H9 (cell line): ENCODE data around the gene MGAT5. TPM values are rescaled to one million over a fixed set of nuclear protein-coding genes. Genes with fewer than 3 reads are reported as not detected.

ENCODE experiments used
- DNase-seq: peaks from one replicate; pipeline ENCODE4 v3.0.0-alpha.2; 2017
- H2AFZ ChIP-seq: one replicate; pipeline ENCODE4 v1.6.1; 2013; ENCODE audit warnings: mild to moderate bottlenecking, low read length, control low read depth, moderate library complexity
- H2AK5ac ChIP-seq: 2 replicates; pipeline ENCODE4 v1.6.1; 2013; ENCODE audit warnings: low read length, control low read depth, mixed read lengths; ENCODE audit not compliant: insufficient read length
- H2BK120ac ChIP-seq: one replicate; pipeline ENCODE4 v1.6.1; 2013; ENCODE audit warnings: low read depth, mild to moderate bottlenecking, low read length, control low read depth, inconsistent platforms; ENCODE audit not compliant: poor library complexity, severe bottlenecking
- H2BK12ac ChIP-seq: 2 replicates; pipeline ENCODE4 v1.6.1; 2013; ENCODE audit warnings: low read length, control low read depth, mixed read lengths, low read depth; ENCODE audit not compliant: insufficient read length
- H2BK15ac ChIP-seq: 2 replicates; pipeline ENCODE4 v1.6.1; 2013; ENCODE audit warnings: low read depth, low read length, control low read depth
- H2BK20ac ChIP-seq: one replicate; pipeline ENCODE4 v1.6.1; 2013; ENCODE audit warnings: low read depth, mild to moderate bottlenecking, low read length, control low read depth, inconsistent platforms; ENCODE audit not compliant: poor library complexity, severe bottlenecking
- H2BK5ac ChIP-seq: 2 replicates; pipeline ENCODE4 v1.6.1; 2013; ENCODE audit warnings: low read length, control low read depth, mixed read lengths; ENCODE audit not compliant: insufficient read length
- H3K14ac ChIP-seq: 2 replicates; pipeline ENCODE4 v1.6.1; 2013; ENCODE audit warnings: low read length, control low read depth; ENCODE audit not compliant: insufficient read depth
- H3K18ac ChIP-seq: 2 replicates; pipeline ENCODE4 v1.6.1; 2013; ENCODE audit warnings: low read depth, mild to moderate bottlenecking, mixed read lengths, low read length, control low read depth; ENCODE audit not compliant: insufficient read length
- H3K23ac ChIP-seq: 2 replicates; pipeline ENCODE4 v1.6.1; 2013; ENCODE audit warnings: low read length, control low read depth, mixed read lengths, low read depth; ENCODE audit not compliant: insufficient read length
- H3K23me2 ChIP-seq: 2 replicates; pipeline ENCODE4 v1.6.1; 2013; ENCODE audit warnings: low read depth, mild to moderate bottlenecking, mixed read lengths, low read length, control low read depth; ENCODE audit not compliant: insufficient read length, poor library complexity, severe bottlenecking
- H3K27ac ChIP-seq: 2 replicates; pipeline ENCODE4 v1.5.1; 2013; ENCODE audit warnings: low read length, control low read depth, mixed read lengths, low read depth; ENCODE audit not compliant: insufficient read length
- H3K27me3 ChIP-seq: 2 replicates; pipeline ENCODE4 v1.6.1; 2013; ENCODE audit warnings: low read length, control low read depth, inconsistent platforms; ENCODE audit not compliant: insufficient read depth
- H3K4ac ChIP-seq: 2 replicates; pipeline ENCODE4 v1.6.1; 2013; ENCODE audit warnings: low read depth, mild to moderate bottlenecking, control low read depth, inconsistent platforms, low read length, moderate library complexity
- H3K4me1 ChIP-seq: 2 replicates; pipeline ENCODE4 v1.6.1; 2013; ENCODE audit warnings: low read length, control low read depth, inconsistent platforms; ENCODE audit not compliant: insufficient read depth
- H3K4me2 ChIP-seq: 2 replicates; pipeline ENCODE4 v1.6.1; 2013; ENCODE audit warnings: low read length, control low read depth, mixed read lengths; ENCODE audit not compliant: insufficient read length, insufficient read depth
- H3K56ac ChIP-seq: 2 replicates; pipeline ENCODE4 v1.6.1; 2013; ENCODE audit warnings: low read depth, mild to moderate bottlenecking, mixed read lengths, low read length, control low read depth; ENCODE audit not compliant: insufficient read length
- H3K79me1 ChIP-seq: 2 replicates; pipeline ENCODE4 v1.6.1; 2013; ENCODE audit warnings: low read depth, mild to moderate bottlenecking, moderate library complexity, low read length, control low read depth, inconsistent platforms; ENCODE audit not compliant: insufficient read depth, poor library complexity, severe bottlenecking
- H3K79me2 ChIP-seq: 2 replicates; pipeline ENCODE4 v1.6.1; 2013; ENCODE audit warnings: low read length, control low read depth, inconsistent platforms; ENCODE audit not compliant: insufficient read depth
- H3K9ac ChIP-seq: 2 replicates; pipeline ENCODE4 v1.6.1; 2013; ENCODE audit warnings: low read length, control low read depth, mixed read lengths; ENCODE audit not compliant: insufficient read length; ENCODE audit errors: extremely low read depth
- H3K9me3 ChIP-seq: one replicate; pipeline ENCODE4 v1.6.1; 2013; ENCODE audit warnings: low read depth, low read length, inconsistent platforms; ENCODE audit not compliant: control insufficient read depth
- H3T11ph ChIP-seq: one replicate; pipeline ENCODE4 v1.6.1; 2013; ENCODE audit warnings: mild to moderate bottlenecking, low read length, control low read depth, inconsistent platforms
- H4K20me1 ChIP-seq: one replicate; pipeline ENCODE4 v1.6.1; 2013; ENCODE audit not compliant: control insufficient read depth, insufficient read length, insufficient read depth
- H4K5ac ChIP-seq: 2 replicates; pipeline ENCODE4 v1.6.1; 2013; ENCODE audit warnings: low read depth, mild to moderate bottlenecking, mixed read lengths, low read length, control low read depth; ENCODE audit not compliant: insufficient read length
- H4K8ac ChIP-seq: replicated peaks from 2 replicates; pipeline ENCODE4 v1.6.1; 2013; ENCODE audit warnings: low read length, control low read depth, mixed read lengths, low read depth; ENCODE audit not compliant: insufficient read length
- H4K91ac ChIP-seq: 2 replicates; pipeline ENCODE4 v1.6.1; 2013; ENCODE audit warnings: low read depth, mild to moderate bottlenecking, moderate library complexity, mixed read lengths, low read length, control low read depth; ENCODE audit not compliant: insufficient read length
- H3K27ac Mint-ChIP-seq, 3 experiments: 2 replicates in 2 of 3; 3 replicates in 1 of 3; pipeline ENCODE4 v1.8.0; 2020 to 2021; ENCODE audit warnings: mixed read lengths in 3 of 3, mild to moderate bottlenecking in 1 of 3, moderate library complexity in 1 of 3
- H3K27me3 Mint-ChIP-seq: 2 replicates; pipeline ENCODE4 v1.8.0; 2021; ENCODE audit warnings: low read depth, mild to moderate bottlenecking, moderate library complexity, mixed read lengths
- H3K36me3 Mint-ChIP-seq, 3 experiments: 2 replicates in 2 of 3; 3 replicates in 1 of 3; pipeline ENCODE4 v1.8.0; 2020 to 2021; ENCODE audit warnings: low read depth in 3 of 3, mixed read lengths in 3 of 3; ENCODE audit not compliant: insufficient read depth in 1 of 3
- H3K4me1 Mint-ChIP-seq, 2 experiments: 2 replicates each; pipeline ENCODE4 v1.8.0; 2020; ENCODE audit warnings: mixed read lengths in 2 of 2
- H3K4me3 Mint-ChIP-seq, 2 experiments: 2 replicates in 1 of 2; 3 replicates in 1 of 2; pipeline ENCODE4 v1.8.0; 2020 to 2021; ENCODE audit warnings: mild to moderate bottlenecking in 2 of 2, mixed read lengths in 2 of 2, moderate library complexity in 1 of 2
- H3K9me3 Mint-ChIP-seq, 2 experiments: 2 replicates in 1 of 2; 3 replicates in 1 of 2; pipeline ENCODE4 v1.8.0; 2020; ENCODE audit warnings: mild to moderate bottlenecking in 2 of 2, mixed read lengths in 2 of 2, moderate library complexity in 1 of 2
- WGBS: extraction: QIAGEN DNeasy Blood & Tissue Kit; methylation state at CpG from one replicate; pipeline ENCODE4 v1.1.7; 2013; ENCODE audit warnings: missing lambda C conversion rate, low lambda C conversion rate, mixed read lengths; ENCODE audit not compliant: insufficient read length; ENCODE audit errors: extremely low coverage; 5-methylcytosine and 5-hydroxymethylcytosine counted together
- total RNA-seq: library from RNA; stranded (reverse); gene quantifications from 2 replicates; pipeline ENCODE4 v1.2.1, GENCODE V29; 2021
- TF ChIP-seq, protein P1 (sequence below): fragments of 200-600 bp; sonication (generic); conservative IDR thresholded peaks from 3 replicates; pipeline ENCODE4 v1.8.0; 2021; ENCODE audit warnings: antibody characterized with exemption, mild to moderate bottlenecking

Gene MGAT5
- total RNA-seq, 1 experiment from 2014 or later, result 25.7 TPM

GRCh38 chr2:134314681-134315368 lies 61.0 kb downstream of the MGAT5 start:
- H3K4me2 ChIP-seq, result no peak overlapping the region
- no peaks in the 10 kb centered on the region for H3K9me3 Mint-ChIP-seq
- TF ChIP-seq, protein P1, sequence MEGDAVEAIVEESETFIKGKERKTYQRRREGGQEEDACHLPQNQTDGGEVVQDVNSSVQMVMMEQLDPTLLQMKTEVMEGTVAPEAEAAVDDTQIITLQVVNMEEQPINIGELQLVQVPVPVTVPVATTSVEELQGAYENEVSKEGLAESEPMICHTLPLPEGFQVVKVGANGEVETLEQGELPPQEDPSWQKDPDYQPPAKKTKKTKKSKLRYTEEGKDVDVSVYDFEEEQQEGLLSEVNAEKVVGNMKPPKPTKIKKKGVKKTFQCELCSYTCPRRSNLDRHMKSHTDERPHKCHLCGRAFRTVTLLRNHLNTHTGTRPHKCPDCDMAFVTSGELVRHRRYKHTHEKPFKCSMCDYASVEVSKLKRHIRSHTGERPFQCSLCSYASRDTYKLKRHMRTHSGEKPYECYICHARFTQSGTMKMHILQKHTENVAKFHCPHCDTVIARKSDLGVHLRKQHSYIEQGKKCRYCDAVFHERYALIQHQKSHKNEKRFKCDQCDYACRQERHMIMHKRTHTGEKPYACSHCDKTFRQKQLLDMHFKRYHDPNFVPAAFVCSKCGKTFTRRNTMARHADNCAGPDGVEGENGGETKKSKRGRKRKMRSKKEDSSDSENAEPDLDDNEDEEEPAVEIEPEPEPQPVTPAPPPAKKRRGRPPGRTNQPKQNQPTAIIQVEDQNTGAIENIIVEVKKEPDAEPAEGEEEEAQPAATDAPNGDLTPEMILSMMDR, result no peak
- H2AFZ ChIP-seq, result no peak overlapping the region
- H3K4me1 Mint-ChIP-seq, result peaks cover 9 to 20% of the 10 kb centered on the region in 2 experiments
- H4K91ac ChIP-seq, result no peak overlapping the region
- no peaks in the 10 kb centered on the region for H4K20me1 ChIP-seq
- WGBS, result no CpG with 5 or more reads among the region's 5 CpGs
- H3K27ac ChIP-seq, result no peak overlapping the region
- H2BK12ac ChIP-seq, result no peak overlapping the region
- H3K79me1 ChIP-seq, result no peaks in the 10 kb centered on the region
- no peak overlapping the region for H3K4ac ChIP-seq
- no peak overlapping the region for H4K5ac ChIP-seq
- H3K27me3 Mint-ChIP-seq, result no peaks in the 10 kb centered on the region
- no peak overlapping the region for H3T11ph ChIP-seq
- H2AK5ac ChIP-seq, result no peak overlapping the region
- no peak overlapping the region for H2BK20ac ChIP-seq
- H3K9me3 ChIP-seq, result no peaks in the 10 kb centered on the region
- no peaks in the 10 kb centered on the region for H3K27me3 ChIP-seq
- DNase-seq, result no peak
- no peaks in the 10 kb centered on the region for H3K23me2 ChIP-seq
- H3K4me3 Mint-ChIP-seq, result no peak overlapping the region
- H3K14ac ChIP-seq, result no peak overlapping the region
- H2BK5ac ChIP-seq, result no peak overlapping the region
- no peak overlapping the region for H2BK15ac ChIP-seq
- peak overlapping the region in 1 of 3 experiments; percentile 37; a peak in 3 of 7 replicates for H3K27ac Mint-ChIP-seq
- H3K9ac ChIP-seq, result no peak overlapping the region
- H3K23ac ChIP-seq, result no peak overlapping the region
- H2BK120ac ChIP-seq, result no peak overlapping the region
- H3K4me1 ChIP-seq, result peaks cover 5% of the 10 kb centered on the region
- no peaks in the 10 kb centered on the region for H3K79me2 ChIP-seq
- no peak overlapping the region for H4K8ac ChIP-seq
- H3K56ac ChIP-seq, result no peak overlapping the region
- no peak overlapping the region for H3K18ac ChIP-seq
- peaks cover 16 to 17% (median 16%) of the 10 kb centered on the region in 3 experiments; a peak in 6 of 7 replicates for H3K36me3 Mint-ChIP-seq
